MG63 (cell line): Measurements from ENCODE around the gene CFLAR. TPM values are rescaled to one million over a fixed set of nuclear protein-coding genes. Genes with fewer than 3 reads are reported as not detected.
"Not testable (repeated sequence)": the region's sequence is repeated elsewhere in the genome, so short reads cannot be mapped to it uniquely, and the experiment has no call there.

Source experiments
- DNase-seq: peaks from one replicate; pipeline ENCODE4 v3.0.0-alpha.2; 2020
- H3K27me3 ChIP-seq: fragments of 250-450 bp; sonication (Bioruptor Pico); 2 replicates; pipeline ENCODE4 v1.5.1; 2020; ENCODE audit warnings: mild to moderate bottlenecking, moderate library complexity
- H3K36me3 ChIP-seq: fragments of 250-450 bp; sonication (Bioruptor Pico); 2 replicates; pipeline ENCODE4 v1.5.1; 2020; ENCODE audit warnings: mild to moderate bottlenecking, moderate library complexity
- H3K4me3 ChIP-seq: fragments of 250-450 bp; sonication (Bioruptor Pico); 2 replicates; pipeline ENCODE4 v1.5.1; 2020; ENCODE audit warnings: mild to moderate bottlenecking, moderate library complexity
- H3K9me3 ChIP-seq: fragments of 250-450 bp; sonication (Bioruptor Pico); 2 replicates; pipeline ENCODE4 v1.5.1; 2020; ENCODE audit warnings: mild to moderate bottlenecking, moderate library complexity
- total RNA-seq: library from RNA; depleted of rRNA; stranded (reverse); fragments of >200 nt; shearing (Covaris generic); gene quantifications from 2 replicates; pipeline ENCODE4 v1.2.3, GENCODE V29; 2014; ENCODE audit warnings: low replicate concordance

Gene CFLAR
- total RNA-seq, 1 experiment from 2014 or later: 29.3 TPM

DNA sequence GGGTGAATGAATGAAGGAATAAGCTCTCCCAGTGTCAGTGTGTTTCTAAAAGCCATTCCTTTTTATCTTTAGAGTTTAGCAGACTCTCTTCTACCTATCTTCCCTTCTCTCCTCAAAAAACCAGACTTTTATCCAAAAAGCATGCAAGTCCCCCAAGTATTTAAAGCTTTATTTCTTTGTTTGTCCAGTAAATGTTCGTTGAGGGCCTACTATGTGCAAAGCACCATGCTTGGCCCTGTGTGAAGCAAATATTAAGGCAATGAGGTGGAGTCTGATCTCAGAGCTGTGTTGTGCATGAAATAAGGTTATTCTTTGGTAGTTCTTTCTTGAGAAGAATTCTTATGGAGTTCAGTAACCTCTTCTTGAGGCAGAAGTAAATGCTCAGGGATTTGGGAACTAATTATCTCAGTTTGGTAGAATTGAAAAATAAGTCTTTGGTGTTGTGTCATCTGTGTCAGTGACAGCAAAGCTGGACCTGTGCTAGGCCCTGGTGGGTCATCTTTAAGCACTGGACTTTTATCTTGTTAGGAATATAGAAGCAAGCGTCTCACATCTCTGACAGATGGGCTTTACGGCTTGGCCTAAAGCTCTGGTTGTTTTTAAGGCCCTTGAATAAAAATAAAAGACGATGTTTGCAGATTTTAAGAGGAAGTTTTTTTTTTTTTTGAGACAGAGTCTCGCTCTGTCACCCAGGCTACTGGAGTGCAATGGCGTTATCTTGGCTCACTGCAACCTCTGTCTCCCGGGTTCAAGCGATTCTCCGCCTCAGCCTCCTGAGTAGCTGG is 38.8 kb downstream of the CFLAR start:
- H3K27me3 ChIP-seq: no peaks in the 10 kb centered on the region
- no peak overlapping the region for H3K4me3 ChIP-seq
- no peak for DNase-seq
- H3K36me3 ChIP-seq: peaks cover 56% of the 10 kb centered on the region
- H3K9me3 ChIP-seq: no peaks in the 10 kb centered on the region

DNA sequence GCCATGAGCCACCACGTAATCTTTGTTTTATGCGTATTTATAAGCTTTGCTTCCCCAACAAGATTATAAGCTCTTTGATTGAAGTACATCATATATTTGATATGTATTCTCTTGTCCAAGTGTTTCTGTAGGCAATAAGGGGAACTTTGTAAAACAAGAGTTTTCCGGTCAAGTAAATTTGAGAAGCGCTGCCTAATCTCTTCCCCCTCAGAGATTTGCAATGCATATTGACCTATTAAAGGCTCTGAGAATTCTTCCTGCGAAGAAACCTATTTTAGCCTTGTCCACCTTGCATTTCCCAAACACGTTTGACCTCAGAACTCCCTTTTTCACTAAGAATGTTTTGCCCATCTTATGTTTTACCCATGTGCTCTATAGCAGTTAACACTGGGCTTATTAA is 40.1 kb downstream of the CFLAR start:
- peaks cover 60% of the 10 kb centered on the region for H3K36me3 ChIP-seq
- H3K4me3 ChIP-seq: no peak overlapping the region
- H3K27me3 ChIP-seq: no peaks in the 10 kb centered on the region
- H3K9me3 ChIP-seq: no peaks in the 10 kb centered on the region
- DNase-seq: no peak

DNA sequence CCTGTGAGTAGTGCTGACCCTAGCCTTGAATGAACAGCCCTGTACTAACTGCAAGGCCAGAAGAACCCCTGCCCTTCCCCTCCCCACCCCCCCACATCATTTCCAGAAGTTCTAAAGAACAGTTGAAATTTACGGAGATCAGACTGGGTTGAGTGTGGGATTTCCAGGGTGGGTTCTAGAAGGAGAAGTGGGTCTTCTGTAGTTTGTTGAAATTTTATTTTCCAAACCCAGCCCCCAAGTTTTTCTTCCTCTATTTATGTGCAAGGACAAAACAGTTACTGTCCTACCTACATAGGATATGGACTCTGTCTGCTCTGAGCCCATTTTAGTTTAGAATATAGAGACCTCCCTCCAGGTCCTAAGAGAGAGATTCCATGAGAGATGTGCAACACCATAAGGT is 40.7 kb downstream of the CFLAR start:
- DNase-seq: no peak
- Histone ChIP-seq H3K27me3 (no peaks in the 10 kb centered on the region), H3K9me3 (no peaks in the 10 kb centered on the region), H3K36me3 (peaks cover 62% of the 10 kb centered on the region), H3K4me3 (no peak overlapping the region)

DNA sequence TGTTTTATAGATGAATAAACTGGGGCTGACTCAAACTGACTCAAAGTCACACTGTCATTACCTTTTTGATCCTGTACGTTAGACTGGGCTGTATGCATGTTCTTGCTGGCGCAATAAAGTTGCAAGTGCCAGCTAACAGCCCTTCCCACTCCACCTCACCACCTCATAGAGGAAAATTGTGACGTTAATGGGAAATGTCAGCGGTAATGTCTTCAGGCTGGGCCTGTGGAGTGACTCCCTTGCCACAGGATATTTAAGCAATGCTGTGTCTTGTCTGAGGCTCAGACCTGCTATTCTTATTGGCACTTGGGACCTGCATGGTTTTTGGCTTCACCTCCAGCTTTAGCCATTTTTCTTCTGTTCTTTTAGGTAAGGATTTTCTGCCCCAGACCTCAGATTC is 41.7 kb downstream of the CFLAR start:
- H3K36me3 ChIP-seq: peaks cover 57% of the 10 kb centered on the region
- H3K27me3 ChIP-seq: no peaks in the 10 kb centered on the region
- DNase-seq: no peak

DNA sequence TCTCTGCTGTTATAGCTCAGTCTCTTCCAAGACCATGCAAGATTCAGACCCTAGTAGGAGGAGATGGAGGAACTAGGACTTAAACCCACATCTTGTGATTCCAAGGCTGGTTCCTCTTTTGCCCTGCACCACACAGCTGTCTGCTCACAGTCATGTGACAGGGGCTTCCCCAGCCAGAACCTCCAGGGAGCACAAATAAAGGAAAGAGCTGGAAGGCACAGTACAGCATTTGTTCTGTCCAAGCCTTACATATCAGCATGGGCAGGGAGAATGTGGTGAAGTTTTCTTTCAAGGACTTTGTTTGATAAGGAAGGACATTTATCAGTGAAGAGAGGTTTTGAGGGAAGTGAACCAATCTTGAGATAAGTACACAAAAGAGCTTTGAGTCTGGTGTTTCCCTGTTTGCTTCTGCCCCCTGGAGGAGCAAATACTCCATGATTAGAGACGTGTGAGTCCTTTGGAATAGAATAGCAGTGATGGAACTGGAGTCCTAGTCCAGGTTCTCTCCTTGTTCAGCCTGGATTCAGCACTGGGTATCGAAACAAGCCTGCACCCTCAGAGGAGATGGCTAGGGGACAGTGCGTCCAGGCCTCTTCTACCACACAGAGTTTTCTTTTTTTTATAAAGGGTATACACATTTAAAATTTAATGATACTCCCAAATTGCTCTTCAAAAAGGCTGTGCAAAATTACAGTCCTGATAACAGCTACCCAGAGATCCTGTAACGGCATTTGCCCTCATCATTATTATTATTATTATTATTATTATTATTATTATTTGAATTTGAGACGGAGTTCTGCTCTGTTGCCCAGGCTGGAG is 42.4 kb downstream of the CFLAR start:
- H3K9me3 ChIP-seq: no peaks in the 10 kb centered on the region
- DNase-seq: peak; percentile 41
- peaks cover 57% of the 10 kb centered on the region for H3K36me3 ChIP-seq
- H3K4me3 ChIP-seq: no peak overlapping the region
- no peaks in the 10 kb centered on the region for H3K27me3 ChIP-seq

More for the DNA sequence above, 41.7 kb downstream of the CFLAR start:
- Histone ChIP-seq H3K4me3 (no peak overlapping the region), H3K9me3 (no peaks in the 10 kb centered on the region)

DNA sequence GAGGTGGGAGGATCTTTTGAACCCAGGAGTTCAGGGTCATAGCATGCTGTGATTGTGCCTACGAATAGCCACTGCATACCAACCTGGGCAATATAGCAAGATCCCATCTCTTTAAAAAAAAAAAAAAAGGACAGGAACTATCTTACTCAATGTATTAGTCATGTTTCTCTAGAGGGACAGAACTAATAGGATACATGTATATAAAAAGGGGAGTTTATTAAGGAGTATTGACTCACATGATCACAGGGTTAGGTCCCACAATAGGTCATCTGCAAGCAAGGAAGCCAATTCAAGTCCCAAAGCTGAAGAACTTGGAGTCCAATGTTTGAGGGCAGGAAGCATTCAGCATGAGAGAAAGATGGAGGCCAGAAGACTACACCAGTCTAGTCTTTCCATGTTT is 48.2 kb downstream of the CFLAR start:
- H3K9me3 ChIP-seq: no peaks in the 10 kb centered on the region
- no peak for DNase-seq
- no peak overlapping the region for H3K4me3 ChIP-seq
- H3K36me3 ChIP-seq: peaks cover 51% of the 10 kb centered on the region
- no peaks in the 10 kb centered on the region for H3K27me3 ChIP-seq

DNA sequence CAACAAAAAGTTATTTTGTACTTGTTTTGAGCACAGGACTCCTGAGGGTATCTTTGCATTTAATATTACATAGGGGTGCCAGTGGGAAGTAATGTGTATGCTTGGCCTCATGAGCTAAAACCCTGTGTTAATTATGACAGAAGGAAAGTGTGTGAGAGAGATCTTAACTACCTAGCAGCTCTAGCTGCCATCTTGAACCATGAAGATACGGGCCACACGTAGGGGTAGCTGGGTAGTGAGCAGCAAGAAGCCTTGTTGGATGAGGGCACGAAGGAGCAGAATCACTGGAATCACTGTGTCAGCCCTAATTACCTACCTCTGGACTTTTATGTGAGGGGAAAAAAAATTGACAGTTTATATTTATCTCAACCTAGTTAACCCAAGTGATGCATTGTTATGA is 51.6 kb downstream of the CFLAR start:
- no peak for DNase-seq
- Histone ChIP-seq H3K4me3 (no peak overlapping the region), H3K27me3 (no peaks in the 10 kb centered on the region), H3K36me3 (peaks cover 36% of the 10 kb centered on the region), H3K9me3 (no peaks in the 10 kb centered on the region)

DNA sequence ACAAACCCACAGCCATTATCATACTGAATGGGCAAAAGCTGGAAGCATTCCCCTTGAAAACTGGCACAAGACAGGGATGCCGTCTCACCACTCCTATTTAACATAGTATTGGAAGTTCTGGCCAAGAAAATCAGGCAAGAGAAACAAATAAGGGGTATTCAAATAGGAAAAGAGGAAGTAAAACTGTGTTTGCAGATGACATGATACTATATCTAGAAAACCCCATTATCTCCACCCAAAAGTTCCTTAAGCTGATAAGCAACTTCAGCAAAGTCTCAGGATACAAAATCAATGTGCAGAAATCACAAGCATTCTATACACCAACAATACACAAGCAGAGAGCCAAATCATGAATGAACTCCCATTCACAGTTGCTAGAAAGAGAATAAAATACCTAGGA is 52.5 kb downstream of the CFLAR start:
- not testable (repeated sequence) for H3K9me3 ChIP-seq, DNase-seq, H3K4me3 ChIP-seq, H3K27me3 ChIP-seq
- peaks cover 27% of the 10 kb centered on the region for H3K36me3 ChIP-seq

DNA sequence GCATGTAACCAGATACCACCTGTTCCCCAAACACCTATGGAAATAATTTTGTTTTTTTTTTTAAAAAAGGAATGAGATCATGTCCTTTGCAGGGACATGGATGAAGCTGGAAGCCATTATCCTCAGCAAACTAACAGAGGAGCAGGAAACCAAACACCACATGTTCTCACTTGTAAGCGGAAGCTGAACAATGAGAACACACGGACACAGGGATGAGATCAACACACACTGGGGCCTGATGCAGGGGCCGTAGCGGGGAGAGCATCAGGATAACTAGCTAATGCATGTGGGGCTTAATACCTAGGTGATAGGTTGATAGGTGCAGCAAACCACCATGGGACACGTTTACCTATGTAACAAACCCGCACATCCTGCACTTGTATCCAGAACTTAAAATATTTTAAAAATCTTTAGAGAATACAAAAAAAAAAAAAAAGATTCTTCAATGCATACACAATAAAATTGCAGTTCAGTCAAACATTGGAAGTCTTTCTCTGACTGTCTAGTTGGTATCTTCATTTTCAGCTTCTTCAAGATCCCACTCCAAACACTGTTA is 55.4 kb downstream of the CFLAR start:
- Histone ChIP-seq H3K27me3 (no peaks in the 10 kb centered on the region), H3K9me3 (no peaks in the 10 kb centered on the region), H3K4me3 (no peak overlapping the region), H3K36me3 (peaks cover 9% of the 10 kb centered on the region)
- no peak for DNase-seq

DNA sequence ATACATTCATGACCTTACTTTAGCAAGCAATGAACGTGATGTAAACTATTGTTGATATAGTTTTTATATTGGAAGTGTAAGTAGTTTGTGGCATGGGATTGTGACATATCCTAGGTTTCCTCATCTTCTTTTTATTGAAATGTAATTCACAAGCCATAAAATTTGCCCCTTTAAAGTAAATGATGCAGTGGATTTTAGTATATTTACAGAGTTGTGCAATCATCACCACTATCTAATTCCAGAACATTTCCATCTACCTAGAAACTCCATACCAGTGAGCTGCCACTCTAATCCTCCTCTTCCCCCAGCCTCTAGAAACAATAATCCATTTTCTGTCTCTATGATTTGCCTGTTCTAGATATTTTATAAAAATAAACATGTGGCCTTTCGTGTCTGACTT is 56.3 kb downstream of the CFLAR start:
- Histone ChIP-seq H3K36me3 (peaks cover 5% of the 10 kb centered on the region), H3K27me3 (no peaks in the 10 kb centered on the region), H3K9me3 (no peaks in the 10 kb centered on the region), H3K4me3 (no peak overlapping the region)
- no peak for DNase-seq

DNA sequence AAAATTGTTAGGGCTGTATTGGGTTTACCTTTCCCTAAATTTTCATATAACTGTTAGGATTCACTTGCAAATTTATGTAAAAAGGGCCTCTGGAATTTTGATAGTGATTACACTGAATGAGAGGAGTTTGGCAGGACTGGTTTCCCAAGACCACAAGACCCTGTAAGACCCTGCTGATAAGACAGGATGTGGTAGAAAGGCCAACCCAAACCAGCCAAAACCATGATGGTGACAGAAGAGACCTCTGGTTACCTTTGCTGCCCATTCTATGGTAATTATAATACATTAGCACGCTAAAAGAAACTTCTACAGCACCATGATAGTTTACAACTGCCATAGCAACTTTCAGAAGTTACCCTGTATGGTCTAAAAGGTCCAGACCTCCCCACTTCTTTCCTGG is 58.7 kb downstream of the CFLAR start:
- H3K4me3 ChIP-seq: no peak overlapping the region
- DNase-seq: no peak
- no peaks in the 10 kb centered on the region for H3K36me3 ChIP-seq
- no peaks in the 10 kb centered on the region; the same call in 1 of the 2 replicates for H3K9me3 ChIP-seq
- H3K27me3 ChIP-seq: no peaks in the 10 kb centered on the region

DNA sequence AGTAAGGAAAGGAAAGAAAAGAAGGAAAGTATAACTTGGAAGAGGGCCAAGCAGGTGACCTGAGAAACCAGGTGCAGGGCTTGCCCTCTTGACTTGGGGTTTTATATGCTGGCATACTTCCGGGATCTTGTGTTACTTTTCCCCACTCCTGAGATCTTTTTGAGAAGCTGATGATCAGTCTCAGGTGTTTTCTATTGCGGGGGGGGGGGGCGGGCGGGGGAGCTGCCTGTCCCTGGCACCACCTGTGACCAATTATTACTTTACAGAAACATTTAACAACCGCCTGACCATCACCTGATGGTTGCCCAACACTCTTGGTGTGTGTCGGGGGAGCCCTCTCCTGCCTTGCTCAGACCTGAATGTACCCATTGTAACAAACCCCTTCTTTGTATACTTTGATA is 60.1 kb downstream of the CFLAR start:
- Histone ChIP-seq H3K4me3 (no peak overlapping the region), H3K27me3 (no peaks in the 10 kb centered on the region), H3K9me3 (no peaks in the 10 kb centered on the region; the same call in 1 of the 2 replicates), H3K36me3 (no peaks in the 10 kb centered on the region)
- DNase-seq: no peak

DNA sequence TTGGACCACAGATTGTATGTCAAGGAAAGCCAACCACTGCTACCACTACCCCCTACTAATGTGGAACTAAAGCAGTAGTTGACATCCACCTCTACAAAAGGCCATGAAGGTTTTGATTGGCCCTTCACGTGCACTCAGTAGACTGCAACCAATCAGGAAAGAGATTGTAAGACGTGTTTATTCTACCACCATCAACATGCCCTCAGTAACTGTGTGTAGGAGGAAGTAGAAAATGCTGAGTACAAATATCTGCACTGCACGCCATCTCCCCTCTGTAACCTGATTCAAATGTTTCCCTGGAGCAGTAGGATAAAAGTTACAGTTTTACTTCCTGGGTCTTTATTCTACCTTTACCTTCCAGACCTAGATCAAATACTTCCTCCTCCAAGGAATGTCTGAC is 64.0 kb downstream of the CFLAR start:
- Histone ChIP-seq H3K9me3 (no peaks in the 10 kb centered on the region; the same call in 1 of the 2 replicates), H3K27me3 (no peaks in the 10 kb centered on the region), H3K36me3 (no peaks in the 10 kb centered on the region), H3K4me3 (no peak overlapping the region)
- no peak for DNase-seq

DNA sequence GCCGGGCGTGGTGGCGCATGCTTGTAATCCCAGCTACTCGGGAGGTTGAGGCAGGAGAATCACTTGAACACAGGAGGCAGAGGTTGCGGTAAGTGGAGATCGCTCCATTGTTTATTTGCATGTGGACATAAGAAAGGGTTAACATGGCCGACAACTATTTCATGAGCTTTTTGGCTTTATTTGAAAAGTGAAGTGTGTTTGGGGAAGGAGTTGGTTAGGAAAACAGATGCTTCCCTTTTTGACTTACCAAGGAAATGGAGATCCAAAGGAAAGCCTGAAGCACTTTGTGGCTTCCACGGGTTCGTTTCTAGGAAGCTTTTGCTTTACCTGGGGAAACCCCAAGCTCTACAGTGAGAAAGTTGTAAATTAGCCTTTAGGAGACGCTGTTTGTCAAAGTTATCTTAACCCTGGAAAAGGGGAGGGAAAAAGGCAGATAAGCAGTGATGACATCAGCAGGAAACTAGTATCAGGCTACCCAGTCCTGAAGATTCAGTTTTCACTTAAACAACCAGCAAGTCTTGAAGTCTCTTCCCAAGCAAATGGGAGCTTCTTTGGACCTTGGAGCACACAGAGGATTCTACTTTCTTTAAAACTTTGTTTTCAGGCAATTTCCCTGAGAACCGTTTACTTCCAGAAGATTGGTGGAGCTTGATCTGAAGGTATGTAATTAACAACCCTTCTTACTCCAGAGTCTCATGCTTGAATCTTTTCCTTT is 66.8 kb downstream of the CFLAR start, which contains the start of gene CASP10:
CASP10 (plus strand) TSS at position 492 of the 715 bp plus-strand sequence. CDS start 2,637 bp downstream, outside the sequence.
- H3K4me3 ChIP-seq: peak within 1 kb of the TSS; percentile 52
- H3K36me3 ChIP-seq: no peaks in the 10 kb centered on the region
- H3K27me3 ChIP-seq: no peaks in the 10 kb centered on the region
- H3K9me3 ChIP-seq: no peaks in the 10 kb centered on the region
- no peak for DNase-seq

DNA sequence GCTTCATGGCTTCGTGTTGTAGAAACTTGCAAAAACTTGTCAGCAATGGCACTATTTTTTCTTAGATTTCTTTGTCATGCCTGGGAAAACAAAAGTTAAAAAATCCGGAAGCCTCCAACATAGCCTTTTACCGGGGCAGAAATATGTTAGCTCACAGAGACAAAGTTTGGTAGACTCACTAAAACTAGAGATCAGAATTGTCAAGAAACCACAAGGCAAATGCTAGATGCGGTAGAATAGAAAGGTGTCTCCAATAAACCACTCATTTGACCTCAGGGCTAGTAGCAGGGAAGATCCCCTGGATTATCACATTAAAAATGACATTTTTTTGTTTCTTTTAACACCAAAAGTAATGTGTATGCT is 67.4 kb downstream of the CFLAR start:
- DNase-seq: no peak
- Histone ChIP-seq H3K27me3 (no peaks in the 10 kb centered on the region), H3K4me3 (peak overlapping the region; percentile 52), H3K9me3 (no peaks in the 10 kb centered on the region), H3K36me3 (no peaks in the 10 kb centered on the region)

DNA sequence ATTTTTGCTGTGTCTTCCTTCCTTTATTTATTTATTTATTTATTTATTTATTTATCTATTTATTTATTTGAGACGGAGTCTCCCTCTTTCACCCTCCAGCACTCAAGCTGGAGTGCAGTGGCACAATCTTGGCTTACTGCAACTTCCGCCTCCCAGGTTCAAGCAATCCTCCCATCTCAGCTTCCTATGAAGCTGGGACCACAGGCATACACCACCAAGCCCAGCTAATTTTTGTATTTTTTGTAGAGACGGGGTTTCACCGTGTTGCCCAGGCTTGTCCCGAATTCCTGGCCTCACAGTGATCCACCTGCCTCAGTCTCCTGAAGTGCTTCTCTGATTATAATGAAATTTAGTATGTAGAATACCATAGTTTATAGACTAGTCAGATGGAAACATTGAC is 67.9 kb downstream of the CFLAR start:
- not testable (repeated sequence) for DNase-seq, H3K27me3 ChIP-seq, H3K9me3 ChIP-seq, H3K36me3 ChIP-seq
- peak overlapping the region; percentile 52; the same call in 1 of the 2 replicates for H3K4me3 ChIP-seq

DNA sequence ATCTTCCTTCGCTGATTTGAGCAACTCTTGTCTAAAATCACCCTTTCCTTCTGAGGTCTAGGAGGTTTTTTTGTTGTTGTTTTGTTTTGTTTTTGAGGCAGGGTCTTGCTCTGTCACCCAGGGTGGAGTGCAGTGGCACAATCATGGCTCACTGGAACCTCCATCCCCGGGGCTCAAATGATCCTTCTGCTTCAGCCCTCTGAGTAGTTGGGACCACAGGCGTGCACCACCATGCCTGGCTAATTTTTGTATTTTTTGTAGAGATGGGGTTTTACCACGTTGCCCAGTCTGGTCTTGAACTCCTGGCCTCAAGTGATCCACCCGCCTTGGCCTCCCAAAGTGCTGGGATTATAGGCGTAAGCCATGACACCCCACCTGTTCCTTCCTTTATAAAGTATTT is 68.3 kb downstream of the CFLAR start:
- H3K9me3 ChIP-seq, H3K36me3 ChIP-seq, H3K4me3 ChIP-seq, DNase-seq, H3K27me3 ChIP-seq: not testable (repeated sequence)
